NCI-H1105 treated with DMSO at 0.1 percent for 48 hours (cell line): ENCODE measurements around the gene OBP2A.

Experiments used
- DNase-seq: peaks from one replicate; lab custom pipeline; 2025; lab: John Stamatoyannopoulos, UW

Gene OBP2A

DNA sequence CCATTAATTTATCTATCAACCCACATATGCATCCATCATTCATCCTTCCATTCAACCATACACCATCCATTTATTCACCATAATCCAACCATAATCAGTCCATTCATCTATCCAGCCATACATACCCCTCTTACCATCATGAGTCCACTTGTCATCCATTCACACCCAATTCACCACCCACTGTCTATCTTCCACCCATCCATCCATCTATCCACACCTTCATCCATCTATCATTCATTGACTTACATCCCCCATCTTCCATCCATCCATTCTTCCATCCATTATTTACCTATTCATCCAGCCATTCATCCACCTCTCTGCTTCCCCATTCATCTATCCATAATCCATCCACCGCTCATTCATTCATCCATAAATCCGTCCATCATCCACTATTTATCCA lies 33.4 kb downstream of the OBP2A start:
- no peak for DNase-seq

DNA sequence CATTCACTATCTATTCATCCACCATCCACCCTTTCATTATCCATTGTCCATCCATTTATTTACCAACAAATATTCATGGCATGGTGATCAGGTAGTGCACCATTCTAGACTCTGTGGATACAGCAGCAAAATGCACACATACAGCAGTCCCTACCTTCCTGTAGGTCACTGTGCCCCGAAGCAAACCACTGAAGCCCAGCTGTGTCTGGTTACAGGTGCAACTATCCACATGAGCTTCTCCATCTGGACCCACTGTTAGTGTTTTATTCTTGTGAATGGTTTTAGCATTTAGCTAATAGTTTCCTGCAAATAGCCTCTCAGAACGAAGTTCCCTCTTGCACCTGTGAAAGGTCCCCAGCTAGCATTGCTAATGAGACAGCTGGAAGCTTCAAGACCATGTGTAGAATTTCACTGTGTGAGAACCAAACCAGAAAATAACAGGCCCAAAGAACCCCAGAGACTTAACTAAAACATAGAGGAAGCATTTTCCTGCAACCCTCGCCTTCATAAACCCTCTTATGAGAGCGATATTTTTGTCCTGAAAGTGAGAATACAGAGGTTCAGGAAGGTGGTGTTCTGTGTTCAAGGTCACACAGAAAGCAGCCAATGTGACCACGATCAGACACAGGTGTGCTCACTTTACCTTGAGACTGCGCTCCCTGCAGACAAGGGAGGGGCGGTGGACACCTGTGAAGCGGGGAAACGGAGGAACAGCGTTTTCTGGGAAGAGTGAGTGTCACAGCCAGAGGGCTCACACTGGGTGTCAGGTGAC lies 34.1 kb downstream of the OBP2A start:
- DNase-seq, result no peak

DNA sequence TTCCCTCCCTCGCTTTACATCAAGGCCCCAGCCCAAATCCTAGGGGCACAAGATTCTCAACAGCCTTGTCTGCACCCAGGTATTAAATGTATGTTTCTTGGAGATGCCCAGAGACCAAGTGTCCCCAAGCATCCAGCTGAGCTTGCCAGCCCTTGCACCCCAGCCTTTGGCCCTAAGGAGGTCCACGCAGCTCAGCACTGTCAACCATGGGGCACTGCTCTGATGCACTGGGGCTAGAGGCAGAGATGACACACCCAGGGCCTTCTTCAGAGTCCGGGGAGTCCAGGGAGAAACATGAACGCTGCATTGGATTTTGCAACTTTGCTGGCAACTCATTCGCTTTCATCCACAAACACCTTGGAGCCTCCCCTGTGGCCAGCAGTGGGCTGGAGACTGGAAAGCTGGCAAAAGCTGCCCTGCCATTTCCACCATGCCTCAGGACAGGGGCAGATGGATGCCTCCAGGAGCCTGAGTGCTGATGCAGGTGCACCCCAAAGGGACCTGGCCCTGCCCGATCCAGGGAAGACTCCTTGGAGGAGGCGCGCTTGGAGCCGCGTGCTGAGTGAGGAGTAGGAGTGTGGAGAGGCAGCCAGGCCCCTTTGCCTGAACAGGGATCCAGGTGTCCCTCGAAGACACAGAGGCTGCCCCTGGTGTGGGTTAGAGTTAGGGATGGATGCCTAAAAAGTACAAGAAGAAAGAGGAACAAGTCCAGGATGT lies 34.9 kb downstream of the OBP2A start:
- no peak for DNase-seq

DNA sequence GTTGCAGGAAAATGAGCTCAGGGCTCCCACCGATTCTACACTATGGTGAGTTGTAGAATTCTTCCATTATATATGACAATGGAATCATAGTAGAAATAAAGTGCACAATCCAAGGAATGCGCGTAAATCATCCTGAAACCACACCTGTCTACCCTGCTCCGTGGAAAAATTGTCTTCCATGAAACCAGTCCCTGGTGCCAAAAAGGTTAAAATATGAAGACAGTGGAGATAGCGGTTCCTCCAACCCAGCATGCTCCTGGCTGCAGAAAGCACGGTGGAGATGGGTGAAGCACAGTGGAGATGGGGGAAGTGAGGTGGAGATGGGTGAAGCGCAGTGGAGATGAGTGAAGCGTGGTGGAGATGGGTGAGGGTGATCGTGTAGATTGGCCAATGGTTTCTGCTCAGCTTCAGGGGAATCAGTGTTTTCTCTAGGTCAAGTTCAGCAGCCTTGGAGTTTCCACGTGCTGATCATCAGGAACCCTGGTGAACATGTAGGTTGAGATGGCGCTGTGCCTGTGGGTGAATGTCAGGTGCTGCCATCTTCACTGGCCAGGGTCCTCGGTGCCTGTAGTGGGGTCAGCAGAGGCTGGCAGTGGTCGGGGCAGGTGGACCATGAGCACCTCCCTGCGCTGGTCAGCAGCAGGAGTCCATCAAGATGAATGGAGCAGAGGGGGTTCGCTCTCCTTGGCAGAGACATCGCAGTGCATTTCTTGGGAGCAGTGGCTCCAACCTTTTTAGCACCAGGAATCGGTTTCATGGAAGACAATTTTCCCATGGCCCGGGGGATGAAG lies 35.9 kb downstream of the OBP2A start:
- no peak for DNase-seq

DNA sequence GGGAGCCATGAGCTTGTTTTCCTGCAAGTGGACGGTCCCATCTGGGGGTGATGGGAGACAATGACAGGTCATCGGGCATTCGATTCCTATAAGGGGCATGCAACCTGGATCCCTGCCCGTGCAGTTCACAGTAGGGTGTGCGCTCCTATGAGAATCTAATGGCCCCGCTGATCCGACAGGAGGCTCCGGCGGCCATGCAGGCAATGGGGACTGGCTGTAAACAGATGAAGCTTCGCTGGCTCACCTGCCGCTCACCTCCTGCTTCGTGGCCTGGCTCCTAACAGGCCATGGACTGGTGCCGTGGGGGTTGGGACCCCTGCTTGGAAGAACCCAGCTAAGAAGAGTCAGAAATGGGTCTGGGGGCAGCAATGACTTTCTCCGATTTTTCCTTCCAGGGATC lies 36.6 kb downstream of the OBP2A start:
- no peak for DNase-seq

DNA sequence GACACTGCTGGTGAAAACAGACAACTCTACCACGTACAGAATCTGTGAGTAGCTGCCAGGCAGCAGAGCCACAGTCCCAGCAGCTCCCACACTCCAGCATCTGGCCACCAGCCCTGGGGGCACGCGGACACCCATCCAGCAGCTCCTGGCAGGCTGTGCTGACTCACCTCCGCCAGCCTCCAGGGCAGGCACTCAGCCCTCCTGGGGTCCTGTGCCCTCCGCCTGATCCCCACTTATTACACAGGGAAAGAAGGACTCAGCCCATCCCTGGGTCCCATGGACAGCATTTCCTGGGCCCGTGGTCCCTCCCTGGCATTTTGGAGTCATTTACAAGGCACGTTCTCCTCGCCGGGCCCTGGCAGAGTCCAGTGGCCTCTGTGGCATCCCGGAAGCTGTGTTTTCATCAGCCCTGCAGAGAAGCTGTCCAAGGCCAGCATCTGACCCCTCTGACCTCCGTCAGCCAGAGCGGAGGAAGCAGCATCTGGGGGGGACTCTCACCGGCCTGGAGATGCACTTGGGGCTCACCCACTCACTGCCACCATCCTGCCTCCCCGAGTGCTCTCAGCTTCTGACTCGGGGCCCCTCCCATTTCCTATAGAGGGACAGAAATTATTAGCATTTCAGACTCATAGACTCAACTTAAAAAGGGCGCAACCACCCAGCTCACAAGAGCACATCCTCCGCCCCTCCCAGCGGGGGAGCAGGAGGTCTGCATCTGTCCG lies 37.2 kb downstream of the OBP2A start:
- DNase-seq, result no peak

DNA sequence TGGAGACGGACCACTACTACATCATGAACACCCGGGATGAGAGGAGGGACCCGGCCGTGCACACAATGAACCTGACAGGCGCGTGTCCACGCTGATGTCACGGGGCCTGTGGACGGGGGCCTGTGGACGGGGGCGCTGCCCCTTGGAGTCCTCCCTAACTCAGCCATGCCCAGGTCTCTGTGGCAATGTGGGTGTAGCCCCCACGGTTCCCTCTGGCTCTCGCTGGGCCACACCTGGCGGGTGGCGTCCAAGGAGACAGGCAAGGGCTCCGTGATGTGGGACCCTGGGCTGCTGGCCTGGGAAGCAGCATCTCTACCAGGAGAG lies 37.7 kb downstream of the OBP2A start:
- DNase-seq, result no peak

DNA sequence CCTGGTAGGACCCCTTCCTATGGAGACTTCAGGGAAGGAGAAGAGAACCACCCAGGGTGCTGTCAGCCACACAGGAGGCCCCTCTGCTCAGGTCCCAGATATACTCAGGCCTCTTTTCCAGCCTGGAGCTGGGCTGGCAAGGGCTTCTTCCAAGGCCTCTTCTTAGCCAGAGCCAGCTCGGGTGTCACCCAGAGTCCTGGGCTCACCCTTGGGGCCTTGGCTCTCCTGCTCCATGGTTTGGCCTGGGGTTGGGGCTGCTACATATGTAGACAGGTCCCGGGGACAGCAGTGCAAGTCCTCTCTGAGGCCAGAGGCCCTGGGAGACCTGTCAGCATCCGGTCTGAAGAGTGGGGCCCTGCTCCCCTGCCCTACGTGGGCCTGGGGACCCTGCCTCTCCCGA lies 38.4 kb downstream of the OBP2A start:
- DNase-seq, result no peak

DNA sequence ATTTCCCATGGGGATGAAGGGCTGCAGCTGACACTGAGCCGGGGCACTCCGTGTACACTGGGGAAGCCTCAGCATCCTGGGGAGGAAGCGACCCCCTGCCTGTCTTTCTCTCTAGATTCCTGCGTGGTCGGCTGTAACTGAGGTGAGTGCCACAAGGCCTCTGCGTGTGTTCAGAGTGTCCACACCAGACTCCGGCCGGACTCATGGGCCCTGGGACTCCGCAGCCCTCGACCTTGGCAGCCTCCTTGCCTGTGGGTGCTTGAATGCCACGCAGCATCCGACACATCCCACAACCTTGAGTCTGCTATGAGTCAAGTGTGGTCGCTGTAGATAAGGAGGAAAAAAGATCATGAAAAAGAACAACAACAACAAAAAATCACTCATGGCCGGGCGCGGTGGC lies 39.0 kb downstream of the OBP2A start:
- no peak for DNase-seq

DNA sequence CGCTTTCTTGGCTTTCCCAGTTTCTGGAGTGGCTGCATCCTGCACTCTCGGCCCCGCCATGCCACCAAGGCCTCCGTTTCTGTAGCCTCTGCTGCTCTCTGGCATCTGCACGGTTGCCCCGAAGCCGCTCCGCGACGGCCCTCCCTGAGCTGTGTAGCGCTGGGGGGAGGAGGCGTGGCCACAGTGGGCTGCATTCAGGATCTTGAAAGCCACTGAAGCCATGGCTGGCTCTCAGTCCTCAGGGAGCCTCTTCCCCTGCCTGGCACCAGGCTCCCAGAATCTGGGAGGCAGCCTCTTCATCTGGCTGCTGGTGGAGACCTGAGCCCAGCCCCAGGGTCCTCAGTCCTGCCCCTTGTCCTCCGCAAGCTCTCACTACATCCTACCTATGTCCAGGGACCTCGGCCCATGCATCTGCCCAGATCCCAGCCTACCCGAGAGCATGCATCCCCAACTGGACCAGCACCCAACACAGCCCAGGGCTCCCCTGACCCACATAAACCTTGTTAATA lies 40.7 kb downstream of the OBP2A start:
- no peak for DNase-seq

DNA sequence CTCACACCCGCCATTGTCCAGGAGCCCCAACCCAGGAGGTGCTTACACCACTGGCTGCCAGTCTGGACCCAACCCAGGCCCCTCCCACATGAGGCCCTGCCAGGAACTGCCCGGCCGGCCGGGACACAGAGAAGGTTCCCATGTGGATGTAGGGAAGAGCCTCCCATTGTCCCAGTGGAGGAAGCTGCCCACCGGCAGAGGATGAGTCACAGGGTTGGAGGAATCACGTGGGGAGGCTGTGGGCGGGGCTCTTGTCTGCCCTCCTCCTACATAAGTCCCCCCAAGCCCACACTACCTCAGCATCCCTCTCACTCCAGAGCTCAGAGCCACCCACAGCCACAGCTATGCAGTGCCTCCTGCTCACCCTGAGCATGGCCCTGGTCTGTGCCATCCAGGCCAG lies 41.7 kb downstream of the OBP2A start:
- no peak for DNase-seq

DNA sequence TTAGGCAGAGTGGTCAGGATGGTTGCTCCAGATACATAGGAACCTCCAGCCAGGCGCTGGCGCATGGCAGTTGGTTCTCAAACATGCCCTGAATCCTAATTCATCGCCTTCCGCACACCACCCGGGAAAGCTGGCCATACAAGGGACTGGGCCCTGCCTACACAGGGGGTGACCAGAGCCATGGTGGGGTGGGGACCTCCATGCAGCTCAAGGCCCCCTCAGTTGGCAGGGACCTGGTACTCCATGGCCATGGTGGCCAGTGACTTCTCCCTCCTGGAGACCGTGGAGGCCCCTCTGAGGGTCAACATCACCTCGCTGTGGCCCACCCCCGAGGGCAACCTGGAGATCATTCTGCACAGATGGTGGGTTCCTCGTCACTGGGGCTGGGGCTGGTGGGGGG lies 42.4 kb downstream of the OBP2A start:
- DNase-seq, result no peak

DNA sequence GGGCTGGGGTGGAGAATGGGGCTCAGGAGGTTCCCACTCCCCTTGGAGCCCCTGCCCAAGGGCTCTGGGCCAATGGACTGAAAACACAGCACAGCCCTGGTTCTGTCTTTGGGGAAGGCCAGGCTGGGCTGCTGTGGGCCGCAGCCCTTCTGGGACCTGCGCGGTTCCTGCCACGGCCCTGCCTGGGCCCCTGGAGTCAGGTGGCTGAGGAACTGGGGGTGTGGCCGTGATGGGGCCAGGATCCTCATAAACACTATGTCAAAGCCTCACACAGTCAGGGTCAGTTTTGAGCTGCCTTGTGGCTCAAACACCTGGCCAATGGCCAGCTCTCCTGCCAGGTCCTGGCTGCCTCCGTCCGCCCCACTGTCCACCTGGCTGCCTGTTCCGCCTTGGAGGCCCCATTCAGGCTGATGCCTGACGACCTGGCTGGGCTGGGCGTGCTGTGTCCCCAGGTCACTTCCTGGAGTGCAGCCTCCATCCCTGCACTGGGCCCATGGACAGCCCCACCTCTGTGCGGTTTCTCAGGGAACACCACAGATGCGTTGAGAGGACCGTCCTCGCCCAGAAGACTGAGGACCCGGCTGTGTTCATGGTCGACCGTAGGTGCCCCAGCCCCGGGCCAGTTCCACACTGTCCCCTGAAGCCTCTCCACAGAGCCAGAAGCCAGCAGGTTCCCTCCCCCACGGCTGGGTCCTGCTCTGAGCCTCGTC lies 43.1 kb downstream of the OBP2A start:
- DNase-seq, result no peak

DNA sequence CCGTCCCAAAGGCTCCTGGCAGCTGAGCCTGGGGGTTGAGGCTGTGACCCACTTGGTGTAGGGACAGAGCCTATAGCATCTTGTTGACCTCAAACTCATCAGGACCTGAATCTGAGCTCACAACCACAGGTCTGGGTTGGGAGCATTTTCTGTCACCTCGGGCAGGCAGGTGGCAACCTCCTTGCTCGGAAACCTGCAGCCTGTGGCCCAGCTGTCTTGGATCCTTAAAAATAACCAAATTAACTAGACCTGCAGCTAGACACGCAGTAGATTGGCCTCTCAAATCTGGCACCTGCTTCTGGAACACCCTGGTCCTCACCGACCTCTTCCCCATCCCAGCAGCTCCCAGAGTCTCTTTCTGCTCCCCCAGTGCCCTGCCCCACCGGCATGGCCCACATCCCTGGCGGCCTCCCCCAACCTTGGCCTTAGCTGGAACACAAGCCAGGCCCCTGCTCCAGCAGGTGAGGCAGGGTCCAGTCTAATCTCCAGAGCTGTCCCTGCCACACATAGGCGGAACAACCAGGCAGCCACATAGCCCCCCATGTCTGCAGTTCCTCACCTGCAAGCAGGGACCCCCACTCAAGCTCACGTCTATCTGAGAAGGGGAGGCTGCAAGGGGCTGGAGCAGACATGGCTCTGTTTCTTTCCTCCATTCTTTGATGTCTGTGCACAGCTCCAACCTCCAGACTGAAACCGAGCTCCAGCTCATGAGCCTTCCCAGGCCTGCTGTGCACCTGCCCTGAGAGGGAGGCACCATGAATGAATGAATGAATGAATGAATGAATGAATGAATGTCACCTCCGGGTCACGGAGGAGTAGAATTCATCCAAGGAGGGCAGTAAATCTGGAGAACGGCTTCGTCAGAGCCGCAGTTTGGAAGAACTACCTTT lies 43.9 kb downstream of the OBP2A start:
- DNase-seq, result no peak

DNA sequence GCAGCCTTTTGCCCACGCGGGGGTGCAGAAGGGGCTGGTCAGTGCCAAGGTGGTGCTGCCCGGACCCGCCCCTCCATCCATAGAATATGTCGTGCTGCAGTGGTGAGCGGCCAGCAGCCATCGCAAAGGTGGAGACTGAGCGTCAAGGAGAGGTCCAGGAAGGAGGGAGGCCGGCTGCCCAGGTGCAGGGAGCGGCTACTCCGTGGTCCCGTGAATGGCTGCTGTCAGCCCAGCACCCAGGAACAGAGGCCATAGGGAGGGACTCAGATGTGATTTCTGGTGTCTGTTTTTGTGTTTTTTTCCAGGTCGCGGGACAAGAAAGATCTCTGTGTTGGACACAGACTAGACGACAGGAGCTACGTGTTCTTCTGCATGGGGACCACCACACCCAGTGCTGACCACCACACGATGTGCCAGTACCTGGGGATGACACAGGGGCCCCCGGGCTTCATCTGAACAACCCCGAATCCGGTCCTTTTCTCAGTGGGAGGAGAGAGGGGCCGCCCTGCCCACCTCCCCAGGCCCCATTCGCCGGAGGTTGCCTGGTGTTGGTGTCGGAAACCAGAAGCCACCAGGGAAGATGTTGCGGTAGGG lies 44.7 kb downstream of the OBP2A start:
- no peak for DNase-seq

DNA sequence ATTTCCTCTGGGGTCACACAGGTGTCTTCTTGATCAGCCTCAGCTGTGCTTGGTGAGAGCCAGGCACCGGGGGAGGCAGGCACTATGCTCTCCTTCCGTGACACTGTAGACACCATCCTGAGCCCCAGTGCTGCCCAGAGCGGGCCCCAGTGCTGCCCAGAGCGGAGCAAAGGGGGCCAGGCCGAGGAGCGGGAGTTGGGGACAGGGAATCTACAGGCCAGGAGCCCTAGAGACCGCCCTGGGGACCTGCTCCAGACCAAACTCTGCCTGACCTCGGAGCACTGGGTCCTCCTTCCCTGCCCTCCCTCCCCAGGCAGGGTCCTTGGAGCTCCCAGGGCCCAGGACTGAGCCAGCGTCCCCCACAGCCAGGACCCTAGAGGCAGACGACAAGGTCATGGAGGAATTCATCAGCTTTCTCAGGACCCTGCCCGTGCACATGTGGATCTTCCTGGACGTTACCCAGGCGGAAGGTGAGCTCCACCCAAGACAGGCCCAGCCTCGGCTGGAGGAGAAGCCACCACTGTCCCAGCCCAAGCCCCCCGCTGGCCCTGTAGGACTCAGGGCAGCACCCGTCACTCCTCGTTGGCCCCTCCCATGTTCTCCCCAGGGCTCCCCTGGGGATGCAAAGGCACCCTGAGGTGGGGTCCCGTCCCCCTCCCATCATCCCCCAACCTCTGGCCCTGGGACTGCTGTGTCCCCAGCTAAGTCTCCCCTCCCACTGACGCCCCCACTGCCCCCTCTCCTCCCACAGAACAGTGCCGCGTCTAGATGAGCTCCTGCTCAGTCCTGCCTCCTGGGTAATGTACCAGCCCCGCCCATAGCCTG lies 45.8 kb downstream of the OBP2A start:
- no peak for DNase-seq

DNA sequence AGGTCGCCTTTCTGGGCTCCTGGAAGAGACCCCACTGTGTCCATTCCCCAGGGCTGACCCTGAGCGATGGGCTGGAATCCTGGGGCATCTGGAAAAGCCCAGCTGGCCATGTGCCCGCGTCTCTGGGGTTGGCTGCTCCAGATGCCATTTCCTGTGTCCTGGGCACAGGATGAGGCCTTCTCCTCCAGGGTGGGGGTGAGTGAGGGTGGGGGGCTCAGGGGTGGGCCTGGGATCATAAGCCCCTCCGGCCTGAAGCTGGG lies 46.3 kb downstream of the OBP2A start:
- DNase-seq, result no peak

DNA sequence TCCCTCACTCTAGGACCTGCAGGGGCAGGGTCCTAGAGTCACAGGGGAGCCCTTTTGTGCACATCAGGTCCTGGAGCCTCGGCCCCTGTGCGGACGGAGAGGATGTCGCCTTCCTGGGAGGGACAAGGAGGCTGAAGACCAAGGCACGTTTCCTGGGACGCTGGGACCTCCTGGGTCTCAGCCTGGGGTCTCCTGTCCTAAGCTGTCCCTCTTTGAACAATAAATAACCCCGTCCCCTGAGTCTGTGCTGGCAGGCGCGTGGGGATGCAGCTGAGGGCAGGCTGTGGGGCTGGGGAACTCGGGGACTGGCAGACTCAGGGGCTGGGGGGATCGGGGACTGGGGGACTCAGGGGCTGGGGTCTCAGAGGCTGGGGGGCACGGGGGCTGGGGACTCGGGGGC lies 46.7 kb downstream of the OBP2A start:
- DNase-seq, result no peak

DNA sequence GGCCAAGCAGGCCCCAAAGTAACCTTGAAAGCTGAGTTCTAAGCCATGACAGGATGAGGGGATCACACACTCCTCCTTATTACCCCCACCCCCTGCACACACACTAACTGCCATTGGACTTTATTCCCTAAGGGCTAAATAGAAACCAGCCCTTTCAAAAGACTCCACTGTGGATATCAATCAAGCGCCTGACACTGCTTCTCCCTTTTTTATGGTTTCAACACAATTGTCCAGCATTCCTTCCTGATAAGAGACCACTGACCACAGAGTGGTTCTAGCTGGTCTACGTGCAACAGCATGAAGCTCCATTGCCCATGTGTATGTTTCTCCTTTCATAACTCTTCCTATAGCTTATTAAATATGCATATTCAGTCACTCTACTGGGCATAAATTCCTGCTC lies 50.3 kb downstream of the OBP2A start:
- DNase-seq, result no peak
